Effector CD8-positive, alpha-beta T cell (primary cell): ENCODE data around the gene PFKFB3.
"Not testable (repeated sequence)": the region's sequence is repeated elsewhere in the genome, so short reads cannot be mapped to it uniquely, and the experiment has no call there.

Experiments used
- DNase-seq: peaks from one replicate; lab custom pipeline; 2025; lab: John Stamatoyannopoulos, UW

The PFKFB3 gene

GRCh38 chr10:6272126-6272525, 69.4 kb downstream of the PFKFB3 start:
- no peak for DNase-seq

- DNase-seq: no peak
These were observed 70.6 kb downstream of the PFKFB3 start for GRCh38 chr10:6273351-6273750.

DNA sequence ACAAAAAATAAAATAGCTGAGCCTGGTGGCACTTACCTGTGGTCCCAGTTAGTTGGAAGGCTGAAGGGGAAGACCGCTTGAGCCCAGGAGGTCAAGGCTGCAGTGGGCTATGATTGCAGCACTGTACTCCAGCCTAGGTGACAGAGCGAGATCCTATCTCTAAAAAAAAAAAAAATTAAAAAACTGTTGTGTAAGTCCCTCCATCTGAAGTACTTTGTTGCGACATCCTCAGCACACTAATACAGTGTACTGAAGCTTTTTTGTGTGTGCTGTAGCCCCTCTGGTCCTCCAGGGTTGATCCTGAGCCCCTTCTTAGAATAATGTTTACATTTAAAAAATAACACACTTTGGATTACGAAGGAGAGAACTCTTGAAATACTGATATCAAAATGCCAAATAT, 71.3 kb downstream of the PFKFB3 start:
- no peak for DNase-seq

DNA sequence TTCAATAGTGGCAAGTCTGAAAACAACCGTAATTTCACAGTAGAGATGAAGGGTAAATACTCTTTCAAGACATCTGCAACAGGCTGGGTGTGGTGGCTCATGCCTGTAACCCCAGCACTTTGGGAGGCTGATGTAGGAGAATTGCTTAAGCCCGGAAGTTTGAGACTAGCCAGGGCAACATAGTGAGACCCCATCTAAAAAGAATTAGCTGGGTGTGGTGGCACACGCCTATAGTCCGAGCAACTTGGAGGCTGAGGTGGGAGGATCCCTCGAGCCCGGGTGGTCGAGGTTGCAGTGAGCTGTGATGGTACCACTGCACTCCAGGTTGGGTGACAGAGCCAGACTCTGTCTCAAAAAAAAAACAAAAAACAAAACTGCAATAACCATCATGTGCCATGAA, 71.8 kb downstream of the PFKFB3 start:
- DNase-seq: no peak

- DNase-seq: peak; percentile 52
These were observed 72.6 kb downstream of the PFKFB3 start for GRCh38 chr10:6275022-6275997.

GRCh38 chr10:6276356-6276755, 73.6 kb downstream of the PFKFB3 start:
- no peak for DNase-seq

DNA sequence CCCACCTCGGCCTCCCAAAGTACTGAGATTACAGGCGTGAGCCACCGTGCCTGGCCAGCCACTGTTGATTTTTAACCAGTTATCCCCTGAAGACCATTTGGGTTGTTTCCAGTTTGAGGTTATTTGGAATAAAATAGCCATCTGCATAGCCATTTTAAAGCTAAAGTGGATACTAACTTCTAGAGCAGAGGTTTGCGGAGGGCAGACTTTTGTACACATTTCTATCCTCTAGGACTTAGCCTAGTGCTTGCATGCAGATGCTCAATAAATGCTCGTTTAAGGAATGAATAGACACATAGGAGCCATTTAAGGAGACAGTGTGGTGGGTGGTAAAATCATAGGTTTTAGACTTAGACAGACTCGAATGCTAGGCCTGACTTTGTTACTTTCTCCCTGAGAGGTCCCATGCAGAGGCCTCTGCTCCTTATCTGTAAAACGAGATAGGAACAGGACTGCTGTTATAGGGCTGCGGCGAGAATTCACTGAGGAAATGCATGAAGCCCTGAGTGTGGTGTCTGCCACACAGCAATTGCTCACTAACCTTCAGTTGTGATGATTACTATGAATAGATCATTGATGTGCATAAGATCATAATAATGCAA, 75.9 kb downstream of the PFKFB3 start:
- no peak for DNase-seq

DNA sequence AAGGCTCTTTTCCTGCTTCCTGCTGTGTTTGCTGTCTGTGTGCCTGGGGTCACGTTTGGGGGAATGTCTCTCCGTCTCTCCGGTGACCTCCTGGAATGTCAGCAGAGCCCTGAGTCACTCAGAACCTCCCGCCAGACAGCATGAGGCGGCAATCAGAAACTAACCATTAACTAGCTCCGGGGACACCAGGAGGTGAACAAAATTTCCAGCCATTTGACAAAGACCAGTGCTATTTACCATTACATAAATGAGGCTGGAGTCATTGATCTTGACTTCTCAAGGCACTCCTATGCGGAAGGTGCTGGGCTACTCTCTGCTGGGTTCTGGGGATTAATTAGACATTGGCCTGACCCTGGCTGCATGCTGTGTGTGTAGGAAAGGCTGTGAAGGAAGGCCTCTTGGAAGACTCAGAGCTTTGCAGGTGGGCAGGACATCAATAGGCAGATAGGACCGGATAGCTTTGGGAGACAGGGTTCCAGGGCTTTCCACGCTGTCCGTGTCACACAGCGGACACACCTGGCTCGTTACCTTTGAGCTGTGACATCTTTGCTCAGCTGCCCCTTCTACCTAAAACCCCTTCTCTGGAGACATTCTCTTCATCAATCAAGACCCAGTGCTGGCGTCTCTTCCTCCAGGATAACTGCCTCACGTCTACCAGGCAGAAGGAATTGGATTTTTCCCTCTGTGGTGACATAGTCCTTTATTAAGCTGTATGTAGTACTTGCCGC, 77.0 kb downstream of the PFKFB3 start:
- no peak for DNase-seq

DNA sequence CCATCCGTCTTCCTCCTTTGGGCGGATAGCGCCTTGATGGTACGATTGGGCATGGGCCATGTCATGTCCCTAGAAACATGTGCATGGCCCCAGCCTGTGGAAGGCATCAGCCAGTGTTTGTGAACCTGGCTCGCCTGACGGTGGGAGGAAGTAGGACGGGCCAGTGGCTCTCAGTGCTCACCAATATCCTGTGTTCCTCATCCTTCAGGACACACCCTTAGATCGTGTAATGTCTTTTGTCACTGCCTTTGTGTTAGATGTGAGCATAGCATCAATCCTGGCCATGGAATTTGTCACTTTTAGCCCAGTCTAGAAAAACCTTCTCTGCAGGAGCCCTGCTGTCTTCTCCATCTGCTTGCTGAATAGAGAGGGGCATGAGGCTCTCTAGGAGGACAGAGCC, 77.6 kb downstream of the PFKFB3 start:
- DNase-seq: no peak

- no peak for DNase-seq
These were observed 79.8 kb downstream of the PFKFB3 start for GRCh38 chr10:6282454-6282958.

- DNase-seq: no peak
These were observed 80.9 kb downstream of the PFKFB3 start for GRCh38 chr10:6283655-6284054.

DNA sequence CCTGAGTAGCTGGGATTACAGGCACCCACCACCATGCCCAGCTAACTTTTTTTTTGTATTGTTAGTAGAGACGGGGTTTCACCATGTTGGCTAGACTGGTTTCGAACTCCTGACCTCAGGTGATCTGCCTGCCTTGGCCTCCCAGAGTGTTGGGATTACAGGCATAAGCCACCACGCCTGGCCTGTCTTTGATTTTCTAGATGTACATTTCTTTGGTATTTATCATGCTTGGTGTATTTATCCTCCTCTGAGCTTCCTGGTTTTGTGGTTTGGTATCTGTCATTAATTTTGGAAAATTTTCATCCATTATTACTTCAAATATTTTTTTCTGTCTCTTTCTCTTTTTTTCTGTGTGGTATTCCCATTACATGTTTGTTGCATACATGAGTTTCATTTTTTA, 87.9 kb downstream of the PFKFB3 start:
- DNase-seq: not testable (repeated sequence)

DNA sequence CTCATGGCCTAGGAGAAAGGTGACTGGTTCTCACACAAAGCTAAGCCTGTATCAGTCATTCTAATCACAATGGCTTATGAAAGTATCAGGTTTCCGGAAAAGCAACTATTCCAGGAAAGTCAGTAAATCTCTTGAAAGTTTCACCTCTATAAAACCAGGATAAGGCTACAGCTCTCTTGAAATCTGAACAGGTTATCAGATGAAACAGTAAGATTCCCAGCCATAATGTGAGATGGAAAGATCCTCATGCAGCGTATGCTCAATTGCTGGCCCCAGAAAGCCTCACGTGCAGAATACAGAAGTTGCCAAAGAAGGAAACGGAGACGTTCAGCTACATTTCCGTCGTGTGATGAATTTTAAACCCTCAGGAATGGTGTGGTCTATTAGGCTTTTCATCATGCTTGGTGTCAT, 90.0 kb downstream of the PFKFB3 start:
- no peak for DNase-seq

DNA sequence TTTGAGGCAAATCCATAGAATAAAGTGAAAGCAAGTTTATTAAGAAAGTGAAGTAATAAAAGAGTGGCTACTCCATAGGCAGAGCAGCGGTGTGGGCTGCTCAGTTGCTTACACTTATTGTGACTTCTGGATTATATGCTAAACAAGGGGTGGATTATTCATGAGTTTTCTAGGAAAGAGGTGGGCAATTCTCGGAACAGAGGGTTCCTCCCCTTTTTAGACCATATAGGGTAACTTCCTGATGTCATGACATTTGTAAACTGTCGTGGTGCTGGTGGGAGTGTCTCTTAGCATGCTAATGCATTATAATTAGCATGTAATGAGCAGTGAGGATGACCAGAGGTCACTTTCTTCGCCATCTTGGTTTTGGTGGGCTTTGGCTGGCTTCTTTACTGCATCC, 93.7 kb downstream of the PFKFB3 start:
- not testable (repeated sequence) for DNase-seq

- DNase-seq: no peak
These were observed 94.1 kb downstream of the PFKFB3 start for GRCh38 chr10:6296828-6297251.

- no peak for DNase-seq
These were observed 94.8 kb downstream of the PFKFB3 start for GRCh38 chr10:6297522-6297921.

GRCh38 chr10:6297951-6298381, 95.2 kb downstream of the PFKFB3 start:
- DNase-seq: no peak

DNA sequence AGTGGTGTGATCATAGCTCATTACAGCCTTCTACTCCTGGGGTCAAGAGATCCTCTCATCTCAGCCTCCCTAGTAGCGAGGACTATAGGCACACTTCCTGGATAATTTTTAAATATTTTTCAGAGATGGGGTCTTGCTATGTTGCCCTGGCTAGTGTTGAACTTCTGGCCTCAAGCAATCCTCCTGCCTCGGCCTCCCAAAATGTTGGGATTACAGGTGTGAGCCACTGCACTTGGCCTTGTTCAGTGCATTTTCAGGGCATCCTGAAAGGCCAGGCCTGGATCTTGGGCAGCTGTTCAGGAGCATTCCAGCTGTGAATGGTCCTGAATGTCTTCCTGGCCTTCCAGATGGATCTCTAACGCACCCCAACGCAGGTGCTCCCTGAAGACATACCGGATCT, 95.7 kb downstream of the PFKFB3 start:
- no peak for DNase-seq

GRCh38 chr10:6299234-6299633, 96.5 kb downstream of the PFKFB3 start:
- DNase-seq: no peak

GRCh38 chr10:6299743-6300105, 97.0 kb downstream of the PFKFB3 start:
- DNase-seq: no peak

GRCh38 chr10:6300106-6300783, 97.5 kb downstream of the PFKFB3 start:
- no peak for DNase-seq
